MCF 10A (cell line): ENCODE results near the gene ING5. TPM values are rescaled to one million over a fixed set of nuclear protein-coding genes. Genes with fewer than 3 reads are reported as not detected.

Source experiments
- BruUV-seq: library from RNA; stranded (reverse); fragments of 400-500 nt; replicated peaks from 2 replicates; lab custom pipeline; 2021; lab: Mats Ljungman, UMichigan
- CTCF ChIA-PET: fragments of 300-600 bp; sonication (Branson Sonifier 250); formaldehyde crosslinking; extraction: SDS; loops from one replicate; lab custom pipeline; 2021; ENCODE audit warnings: antibody characterized with exemption, inconsistent platforms; lab: Yijun Ruan, JAX
- POLR2A ChIA-PET: fragments of 300-600, 350-650 bp; sonication (Branson Sonifier 250); formaldehyde crosslinking; extraction: SDS; loops from one replicate; lab custom pipeline; 2020; ENCODE audit warnings: antibody characterized with exemption, inconsistent platforms; lab: Yijun Ruan, JAX
- DNase-seq: peaks from one replicate; pipeline ENCODE4 v3.0.0-alpha.2; 2018; ENCODE audit not compliant: unreplicated experiment
- H3K27ac Mint-ChIP-seq: one replicate; pipeline ENCODE4 v1.8.0; 2022; ENCODE audit warnings: mild to moderate bottlenecking, low read depth, mixed read lengths; ENCODE audit not compliant: unreplicated experiment
- H3K27me3 Mint-ChIP-seq: one replicate; pipeline ENCODE4 v1.8.0; 2022; ENCODE audit warnings: mixed read lengths; ENCODE audit not compliant: insufficient read depth, unreplicated experiment
- H3K36me3 Mint-ChIP-seq: one replicate; pipeline ENCODE4 v1.8.0; 2022; ENCODE audit warnings: mild to moderate bottlenecking, moderate library complexity, mixed read lengths; ENCODE audit not compliant: insufficient read depth, unreplicated experiment
- H3K4me1 Mint-ChIP-seq: one replicate; pipeline ENCODE4 v1.8.0; 2022; ENCODE audit warnings: mixed read lengths; ENCODE audit not compliant: insufficient read depth, unreplicated experiment
- H3K4me3 Mint-ChIP-seq: one replicate; pipeline ENCODE4 v1.8.0; 2022; ENCODE audit warnings: mild to moderate bottlenecking, moderate library complexity, mixed read lengths; ENCODE audit not compliant: unreplicated experiment
- H3K9me3 Mint-ChIP-seq: one replicate; pipeline ENCODE4 v1.8.0; 2022; ENCODE audit warnings: mixed read lengths; ENCODE audit not compliant: unreplicated experiment
- intact Hi-C: fragments of 100-400 bp; cut with micrococcal nuclease; formaldehyde crosslinking; loops from 2 replicates; pipeline ENCODE4 v1.14.1; 2022
- total RNA-seq: library from RNA; stranded (reverse); gene quantifications from 2 replicates; pipeline ENCODE4 v1.2.3, GENCODE V29; 2022
- TF ChIP-seq, protein P1 (sequence below): fragments of 200-600 bp; IDR thresholded peaks from one replicate; pipeline ENCODE4 v1.8.0; 2022; ENCODE audit warnings: antibody characterized with exemption, mild to moderate bottlenecking; ENCODE audit not compliant: unreplicated experiment

The ING5 gene
- total RNA-seq, 1 experiment from 2014 or later, result 35.5 TPM

- Mint-ChIP-seq H3K9me3 (no peaks in the 10 kb centered on the region), H3K4me1 (no peaks in the 10 kb centered on the region), H3K27me3 (no peaks in the 10 kb centered on the region), H3K27ac (no peak overlapping the region), H3K36me3 (peaks cover 95% of the 10 kb centered on the region), H3K4me3 (no peak overlapping the region)
- intact Hi-C loops, result no loop called here
- no TSS peak for BruUV-seq
- CTCF ChIA-PET, result no interaction called here
- TF ChIP-seq, protein P1, sequence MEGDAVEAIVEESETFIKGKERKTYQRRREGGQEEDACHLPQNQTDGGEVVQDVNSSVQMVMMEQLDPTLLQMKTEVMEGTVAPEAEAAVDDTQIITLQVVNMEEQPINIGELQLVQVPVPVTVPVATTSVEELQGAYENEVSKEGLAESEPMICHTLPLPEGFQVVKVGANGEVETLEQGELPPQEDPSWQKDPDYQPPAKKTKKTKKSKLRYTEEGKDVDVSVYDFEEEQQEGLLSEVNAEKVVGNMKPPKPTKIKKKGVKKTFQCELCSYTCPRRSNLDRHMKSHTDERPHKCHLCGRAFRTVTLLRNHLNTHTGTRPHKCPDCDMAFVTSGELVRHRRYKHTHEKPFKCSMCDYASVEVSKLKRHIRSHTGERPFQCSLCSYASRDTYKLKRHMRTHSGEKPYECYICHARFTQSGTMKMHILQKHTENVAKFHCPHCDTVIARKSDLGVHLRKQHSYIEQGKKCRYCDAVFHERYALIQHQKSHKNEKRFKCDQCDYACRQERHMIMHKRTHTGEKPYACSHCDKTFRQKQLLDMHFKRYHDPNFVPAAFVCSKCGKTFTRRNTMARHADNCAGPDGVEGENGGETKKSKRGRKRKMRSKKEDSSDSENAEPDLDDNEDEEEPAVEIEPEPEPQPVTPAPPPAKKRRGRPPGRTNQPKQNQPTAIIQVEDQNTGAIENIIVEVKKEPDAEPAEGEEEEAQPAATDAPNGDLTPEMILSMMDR, result no peak
- no peak for DNase-seq
- POLR2A ChIA-PET, result interaction anchor here (0.6 kb wide), 1 partner anchor 13 kb away, joined by 5 read pairs; no protein-coding TSS in a partner anchor
Measured at GRCh38 chr2:241708879-241709278, 7.0 kb downstream of the ING5 start.

- Mint-ChIP-seq H3K4me1 (no peaks in the 10 kb centered on the region), H3K36me3 (peaks cover 79% of the 10 kb centered on the region), H3K4me3 (no peak overlapping the region), H3K9me3 (no peaks in the 10 kb centered on the region), H3K27me3 (no peaks in the 10 kb centered on the region), H3K27ac (no peak overlapping the region)
- CTCF ChIA-PET, result interaction anchor here (0.8 to 1.0 kb wide), 2 partner anchors 12 to 75 kb away, joined by 3 read pairs; no protein-coding TSS in a partner anchor
- no TSS peak for BruUV-seq
- no peak for DNase-seq
- intact Hi-C loops, result no loop called here
- TF ChIP-seq, protein P1, result no peak
- POLR2A ChIA-PET, result no interaction called here
Measured at GRCh38 chr2:241719093-241719492, 17.3 kb downstream of the ING5 start.

- Mint-ChIP-seq H3K4me3 (no peak overlapping the region), H3K36me3 (peaks cover 79% of the 10 kb centered on the region), H3K27ac (no peak overlapping the region), H3K27me3 (no peaks in the 10 kb centered on the region), H3K9me3 (no peaks in the 10 kb centered on the region), H3K4me1 (no peaks in the 10 kb centered on the region)
- ChIA-PET POLR2A (interaction anchor here (0.8 kb wide), 1 partner anchor 15 kb away, joined by 4 read pairs; the partner anchor contains the start of gene D2HGDH), CTCF (no interaction called here)
- TF ChIP-seq, protein P1, result no peak
- no peak for DNase-seq
- BruUV-seq, result no TSS peak
- intact Hi-C loops, result no loop called here
Measured at GRCh38 chr2:241720099-241720498, 18.3 kb downstream of the ING5 start.

DNA sequence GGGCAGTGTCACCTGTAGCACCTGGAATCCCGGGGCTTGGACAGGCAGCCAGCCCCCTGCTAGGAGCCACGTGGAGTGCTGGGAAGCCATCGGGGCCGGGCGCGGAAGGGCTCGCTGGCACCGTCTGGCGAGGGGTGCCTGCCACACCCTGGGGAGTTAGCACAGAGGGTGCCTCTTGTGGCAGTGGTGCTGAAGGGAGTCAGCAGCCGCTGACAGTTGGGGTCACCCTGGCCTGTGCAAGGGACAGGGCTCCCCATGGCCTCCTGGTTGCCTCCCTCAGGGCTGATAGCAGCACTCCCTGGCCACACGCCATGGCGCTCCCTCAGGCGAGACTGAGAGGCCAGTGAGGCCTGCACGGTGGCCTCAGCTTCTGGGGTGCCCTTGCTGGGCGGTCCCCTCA is 18.7 kb downstream of the ING5 start:
- Mint-ChIP-seq H3K36me3 (peaks cover 81% of the 10 kb centered on the region), H3K27me3 (no peaks in the 10 kb centered on the region), H3K4me3 (no peak overlapping the region), H3K4me1 (no peaks in the 10 kb centered on the region), H3K9me3 (no peaks in the 10 kb centered on the region), H3K27ac (no peak overlapping the region)
- POLR2A ChIA-PET, result no interaction called here
- CTCF ChIA-PET, result no interaction called here
- no TSS peak for BruUV-seq
- TF ChIP-seq, protein P1, result no peak
- DNase-seq, result no peak
- intact Hi-C loops, result no loop called here
